Adipocyte (in vitro differentiated cells): Measurements from ENCODE around the gene RSPH1.

Source experiments
- DNase-seq: peaks from one replicate; pipeline ENCODE4 v3.0.0-alpha.2; 2015; ENCODE audit warnings: low read depth
- H3K27me3 ChIP-seq: replicated peaks from 2 replicates; pipeline ENCODE4 v1.7.0; 2013; ENCODE audit warnings: mild to moderate bottlenecking, low read length, moderate library complexity; ENCODE audit not compliant: control insufficient read depth, insufficient read depth
- H3K36me3 ChIP-seq: 2 replicates; pipeline ENCODE4 v1.7.0; 2013; ENCODE audit warnings: low read length, mild to moderate bottlenecking, moderate library complexity; ENCODE audit not compliant: control insufficient read depth, insufficient read depth, severe bottlenecking
- H3K4me1 ChIP-seq: 2 replicates; pipeline ENCODE4 v1.7.0; 2013; ENCODE audit warnings: mild to moderate bottlenecking, low read length, moderate library complexity; ENCODE audit not compliant: control insufficient read depth, insufficient read depth
- H3K4me3 ChIP-seq: 2 replicates; pipeline ENCODE4 v1.7.0; 2013; ENCODE audit warnings: mild to moderate bottlenecking, low read length, moderate library complexity
- H3K9ac ChIP-seq: 2 replicates; pipeline ENCODE4 v1.7.0; 2013; ENCODE audit warnings: mild to moderate bottlenecking, low read length, moderate library complexity
- H3K9me3 ChIP-seq: 2 replicates; pipeline ENCODE4 v1.7.0; 2013; ENCODE audit warnings: mild to moderate bottlenecking, low read length, moderate library complexity; ENCODE audit not compliant: control insufficient read depth

RSPH1 gene

DNA sequence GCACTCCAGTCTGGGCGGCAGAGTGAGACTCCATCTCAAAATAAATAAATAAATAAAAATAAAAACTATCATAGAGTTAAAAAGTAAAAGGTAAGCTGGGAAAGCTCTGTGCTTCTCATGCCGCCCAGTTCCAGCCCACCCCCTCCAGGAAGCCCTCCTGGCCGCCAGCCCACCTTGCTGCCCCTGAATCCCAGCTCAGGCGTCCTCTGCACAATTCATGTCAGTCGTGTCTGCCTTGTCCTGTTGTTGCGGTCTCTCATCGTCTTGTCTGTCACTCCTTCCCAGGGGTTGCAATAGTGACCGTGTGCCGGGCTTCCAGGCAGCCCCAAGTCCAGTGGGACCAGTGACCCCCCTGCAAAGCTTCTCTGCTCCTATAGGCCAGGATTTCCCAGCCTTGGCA, 44.1 kb downstream of the RSPH1 start:
- no peaks in the 10 kb centered on the region for H3K9me3 ChIP-seq
- no peak for DNase-seq
- peaks cover 26% of the 10 kb centered on the region for H3K27me3 ChIP-seq
- no peak overlapping the region for H3K9ac ChIP-seq
- H3K4me1 ChIP-seq = peaks cover 12% of the 10 kb centered on the region
- no peak overlapping the region for H3K4me3 ChIP-seq
- H3K36me3 ChIP-seq = no peaks in the 10 kb centered on the region

DNA sequence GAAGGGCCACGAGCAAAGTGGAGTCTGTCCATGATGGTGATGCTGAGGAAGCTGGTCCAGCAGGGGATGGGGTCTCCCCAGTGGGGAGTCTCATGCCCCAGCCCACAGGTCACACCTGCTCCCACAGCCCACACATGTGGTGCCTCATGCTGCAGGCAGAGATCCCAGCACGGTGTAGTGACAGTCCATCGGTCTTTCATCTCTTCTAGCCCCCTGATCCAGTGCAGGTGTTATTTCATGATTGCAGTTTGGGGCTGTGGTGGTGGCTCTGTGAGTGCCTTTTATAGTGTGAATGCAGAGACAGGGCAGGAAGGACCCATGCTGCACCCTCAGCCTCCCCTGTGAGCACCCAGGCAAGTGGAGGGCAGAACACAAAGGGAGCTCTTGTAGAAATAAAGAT, 47.3 kb downstream of the RSPH1 start:
- Histone ChIP-seq H3K27me3 (peaks cover 48% of the 10 kb centered on the region), H3K4me3 (no peak overlapping the region), H3K9me3 (no peaks in the 10 kb centered on the region), H3K9ac (no peak overlapping the region), H3K36me3 (no peaks in the 10 kb centered on the region), H3K4me1 (peaks cover 2% of the 10 kb centered on the region)
- no peak for DNase-seq

GRCh38 chr21:42447732-42448131, 48.3 kb downstream of the RSPH1 start:
- peaks cover 43% of the 10 kb centered on the region for H3K27me3 ChIP-seq
- DNase-seq = no peak

GRCh38 chr21:42447182-42447581, 48.8 kb downstream of the RSPH1 start:
- Histone ChIP-seq H3K4me3 (no peak overlapping the region), H3K9ac (no peak overlapping the region), H3K4me1 (no peaks in the 10 kb centered on the region), H3K27me3 (peaks cover 39% of the 10 kb centered on the region), H3K9me3 (no peaks in the 10 kb centered on the region), H3K36me3 (no peaks in the 10 kb centered on the region)
- no peak for DNase-seq

More at GRCh38 chr21:42447732-42448131, 48.3 kb downstream of the RSPH1 start:
- no peaks in the 10 kb centered on the region for H3K9me3 ChIP-seq
- H3K4me3 ChIP-seq = no peak overlapping the region
- H3K36me3 ChIP-seq = no peaks in the 10 kb centered on the region
- no peaks in the 10 kb centered on the region for H3K4me1 ChIP-seq
- H3K9ac ChIP-seq = no peak overlapping the region

DNA sequence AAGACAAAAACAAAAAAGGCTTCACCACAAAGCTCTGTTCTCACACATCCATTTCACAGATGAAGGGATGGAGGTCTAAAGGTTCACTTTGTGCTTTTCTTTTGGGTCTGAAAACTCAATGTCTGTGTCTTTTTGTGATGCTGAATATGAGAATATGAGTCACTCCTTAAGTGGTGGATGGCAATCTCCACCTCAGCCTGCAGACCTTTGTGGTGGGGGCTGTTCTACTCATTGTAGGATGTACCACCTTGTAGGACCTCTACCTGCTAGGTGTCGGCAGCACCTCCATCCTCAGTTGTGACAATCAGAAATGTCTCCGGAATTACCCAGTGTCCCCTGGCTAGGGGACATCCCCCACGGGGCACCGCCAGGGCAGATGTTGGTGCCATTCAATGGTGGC, 49.5 kb downstream of the RSPH1 start:
- Histone ChIP-seq H3K9me3 (no peaks in the 10 kb centered on the region), H3K36me3 (no peaks in the 10 kb centered on the region), H3K9ac (no peak overlapping the region), H3K4me1 (no peaks in the 10 kb centered on the region), H3K27me3 (peaks cover 42% of the 10 kb centered on the region), H3K4me3 (no peak overlapping the region)
- no peak for DNase-seq

GRCh38 chr21:42445311-42445710, 50.7 kb downstream of the RSPH1 start:
- no peaks in the 10 kb centered on the region for H3K36me3 ChIP-seq
- no peak overlapping the region for H3K9ac ChIP-seq
- H3K27me3 ChIP-seq = peaks cover 43% of the 10 kb centered on the region
- no peaks in the 10 kb centered on the region for H3K9me3 ChIP-seq
- H3K4me1 ChIP-seq = no peaks in the 10 kb centered on the region
- no peak for DNase-seq
- H3K4me3 ChIP-seq = no peak overlapping the region

DNA sequence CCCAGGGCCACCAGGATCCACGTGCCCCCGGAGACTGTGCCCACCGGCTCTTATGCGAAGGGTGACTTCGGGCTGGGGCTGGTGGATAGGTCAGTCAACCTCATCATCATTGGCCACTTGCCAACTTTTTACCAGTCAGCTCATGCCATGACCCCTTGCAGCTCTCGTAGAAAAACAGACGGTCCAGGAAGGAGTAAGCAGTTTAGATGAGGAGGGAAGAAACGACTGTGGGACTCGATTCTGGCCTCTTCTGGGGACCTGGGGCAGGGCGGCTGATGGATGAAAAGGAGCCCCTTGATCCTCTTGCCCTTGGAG, 51.3 kb downstream of the RSPH1 start:
- no peak for DNase-seq
- H3K27me3 ChIP-seq = peaks cover 43% of the 10 kb centered on the region
- no peaks in the 10 kb centered on the region for H3K4me1 ChIP-seq
- H3K36me3 ChIP-seq = no peaks in the 10 kb centered on the region
- no peak overlapping the region for H3K4me3 ChIP-seq
- no peak overlapping the region for H3K9ac ChIP-seq
- no peaks in the 10 kb centered on the region for H3K9me3 ChIP-seq

GRCh38 chr21:42443876-42444744, 51.9 kb downstream of the RSPH1 start:
- H3K9ac ChIP-seq = no peak overlapping the region
- H3K4me1 ChIP-seq = no peaks in the 10 kb centered on the region
- H3K4me3 ChIP-seq = no peak overlapping the region
- H3K27me3 ChIP-seq = peaks cover 43% of the 10 kb centered on the region
- H3K36me3 ChIP-seq = no peaks in the 10 kb centered on the region
- H3K9me3 ChIP-seq = no peaks in the 10 kb centered on the region
- DNase-seq = no peak

DNA sequence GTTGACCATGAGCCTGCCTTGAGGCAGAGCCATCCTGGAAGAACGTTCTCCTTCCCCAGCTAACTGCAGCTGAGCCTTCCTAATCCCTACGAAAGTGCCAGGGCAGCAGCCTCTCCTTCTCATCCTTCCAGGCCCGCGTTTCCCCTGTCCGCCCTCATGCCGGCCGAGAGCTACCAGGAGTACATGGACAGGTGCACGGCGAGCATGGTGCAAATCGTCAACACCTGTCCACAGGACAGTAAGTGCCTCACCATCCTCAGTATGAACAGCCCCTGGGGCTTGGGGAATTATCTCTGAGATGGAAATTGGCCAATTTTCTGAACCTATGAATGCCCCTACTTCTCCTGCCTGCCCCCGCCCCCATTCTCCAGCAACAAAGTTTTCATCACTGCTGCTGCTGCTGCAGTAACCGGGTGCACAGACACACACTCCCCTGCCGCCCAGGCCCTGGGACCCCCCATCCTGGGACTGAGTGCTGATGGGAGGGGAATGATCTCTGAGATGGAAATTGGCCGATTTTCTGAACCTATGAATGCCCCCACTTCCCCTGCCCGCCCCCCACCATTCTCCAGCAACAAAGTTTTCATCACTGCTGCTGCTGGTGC, 52.7 kb downstream of the RSPH1 start:
- no peak for DNase-seq
- no peaks in the 10 kb centered on the region for H3K36me3 ChIP-seq
- no peak overlapping the region for H3K4me3 ChIP-seq
- no peaks in the 10 kb centered on the region for H3K4me1 ChIP-seq
- peaks cover 38% of the 10 kb centered on the region for H3K27me3 ChIP-seq
- H3K9ac ChIP-seq = no peak overlapping the region
- no peaks in the 10 kb centered on the region for H3K9me3 ChIP-seq

- Histone ChIP-seq H3K9ac (no peak overlapping the region), H3K36me3 (no peaks in the 10 kb centered on the region), H3K27me3 (peaks cover 40% of the 10 kb centered on the region), H3K4me3 (no peak overlapping the region), H3K4me1 (no peaks in the 10 kb centered on the region), H3K9me3 (no peaks in the 10 kb centered on the region)
- no peak for DNase-seq
These were observed 54.1 kb downstream of the RSPH1 start for GRCh38 chr21:42441963-42442362.

DNA sequence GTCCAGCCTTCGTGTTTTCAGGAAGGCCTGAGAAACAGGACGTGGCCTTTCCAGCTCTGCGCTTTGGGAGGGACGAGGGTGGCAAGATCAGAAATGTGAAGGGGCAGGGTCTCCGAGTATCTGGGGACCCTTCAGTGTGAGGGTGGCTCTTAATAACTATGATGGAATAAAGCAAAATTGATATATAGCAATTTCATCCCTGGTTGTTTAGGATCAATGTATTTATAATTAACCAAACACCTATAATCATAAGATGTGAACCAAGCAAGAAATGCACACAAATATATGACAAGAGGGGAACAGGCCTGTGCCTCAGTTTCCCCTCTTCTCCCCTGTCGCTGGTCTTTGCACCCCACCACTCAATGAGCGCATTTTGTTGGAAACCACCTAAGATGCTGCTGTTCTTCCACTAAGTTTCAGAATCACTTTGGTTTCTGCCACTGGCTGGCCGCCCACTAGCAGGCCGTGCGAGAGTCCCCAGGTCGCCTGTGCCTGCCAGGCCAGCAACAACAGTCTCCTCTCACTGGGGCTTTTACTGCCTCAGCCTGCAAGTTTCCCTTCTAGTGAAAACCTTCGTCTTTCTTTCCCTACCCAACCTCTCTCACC, 55.7 kb downstream of the RSPH1 start:
- Histone ChIP-seq H3K4me3 (no peak overlapping the region), H3K27me3 (peaks cover 27% of the 10 kb centered on the region), H3K4me1 (no peaks in the 10 kb centered on the region), H3K9me3 (peaks cover 2% of the 10 kb centered on the region), H3K36me3 (no peaks in the 10 kb centered on the region), H3K9ac (no peak overlapping the region)
- no peak for DNase-seq
